ENCODE measurements around the gene OAS3.

OAS3 gene

DNA sequence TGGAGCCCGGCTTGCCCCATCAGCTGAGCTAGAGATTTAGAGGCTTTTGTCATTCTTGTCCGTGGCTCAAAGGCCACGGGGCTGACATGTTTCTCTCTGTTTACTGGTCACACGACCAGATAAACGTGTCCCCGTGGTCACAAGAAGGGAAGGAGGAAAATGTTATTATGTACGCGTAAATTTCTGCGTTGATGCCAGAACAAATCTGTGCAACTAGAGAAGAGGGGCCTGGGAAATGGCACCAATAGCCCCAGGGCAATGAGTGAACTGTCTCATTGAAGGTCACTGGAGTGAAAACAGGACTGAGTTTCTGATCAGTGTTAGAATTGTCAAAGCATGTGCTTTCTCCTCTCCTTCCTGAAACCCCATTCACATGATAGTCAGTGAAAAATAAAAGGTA, 65.4 kb downstream of the OAS3 start:
- no peak for FAIRE-seq
- TF ChIP-seq, protein P1, sequence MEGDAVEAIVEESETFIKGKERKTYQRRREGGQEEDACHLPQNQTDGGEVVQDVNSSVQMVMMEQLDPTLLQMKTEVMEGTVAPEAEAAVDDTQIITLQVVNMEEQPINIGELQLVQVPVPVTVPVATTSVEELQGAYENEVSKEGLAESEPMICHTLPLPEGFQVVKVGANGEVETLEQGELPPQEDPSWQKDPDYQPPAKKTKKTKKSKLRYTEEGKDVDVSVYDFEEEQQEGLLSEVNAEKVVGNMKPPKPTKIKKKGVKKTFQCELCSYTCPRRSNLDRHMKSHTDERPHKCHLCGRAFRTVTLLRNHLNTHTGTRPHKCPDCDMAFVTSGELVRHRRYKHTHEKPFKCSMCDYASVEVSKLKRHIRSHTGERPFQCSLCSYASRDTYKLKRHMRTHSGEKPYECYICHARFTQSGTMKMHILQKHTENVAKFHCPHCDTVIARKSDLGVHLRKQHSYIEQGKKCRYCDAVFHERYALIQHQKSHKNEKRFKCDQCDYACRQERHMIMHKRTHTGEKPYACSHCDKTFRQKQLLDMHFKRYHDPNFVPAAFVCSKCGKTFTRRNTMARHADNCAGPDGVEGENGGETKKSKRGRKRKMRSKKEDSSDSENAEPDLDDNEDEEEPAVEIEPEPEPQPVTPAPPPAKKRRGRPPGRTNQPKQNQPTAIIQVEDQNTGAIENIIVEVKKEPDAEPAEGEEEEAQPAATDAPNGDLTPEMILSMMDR (IDR thresholded peaks at IDR 0.05; ENCODE audit: insufficient read depth, missing control alignments): no peak
- DNase-seq (ENCODE audit: insufficient read length, low spot score): no peak

DNA sequence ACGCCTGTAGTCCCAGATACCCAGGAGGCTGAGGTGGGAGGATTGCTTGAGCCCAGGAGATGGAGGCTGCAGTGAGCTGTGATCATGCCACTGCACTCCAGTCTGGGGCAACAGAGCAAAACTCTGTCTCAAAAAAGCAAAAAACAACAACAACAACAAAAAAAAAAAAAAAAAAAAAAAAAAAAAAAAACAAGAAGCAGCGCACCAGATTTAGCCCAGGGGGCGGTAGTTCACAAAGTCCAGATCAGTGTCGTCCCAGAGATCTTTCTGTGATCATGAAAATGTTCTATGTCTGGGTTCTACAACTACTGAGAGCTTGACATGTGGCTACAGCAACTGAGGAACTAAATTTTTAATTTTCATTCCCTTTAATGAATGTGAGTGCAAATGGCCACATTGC, 67.5 kb downstream of the OAS3 start:
- DNase-seq (ENCODE audit: insufficient read length, low spot score) (no peak), FAIRE-seq (no peak)
- TF ChIP-seq, protein P1 (IDR thresholded peaks at IDR 0.05; ENCODE audit: insufficient read depth, missing control alignments): peak; percentile 29

DNA sequence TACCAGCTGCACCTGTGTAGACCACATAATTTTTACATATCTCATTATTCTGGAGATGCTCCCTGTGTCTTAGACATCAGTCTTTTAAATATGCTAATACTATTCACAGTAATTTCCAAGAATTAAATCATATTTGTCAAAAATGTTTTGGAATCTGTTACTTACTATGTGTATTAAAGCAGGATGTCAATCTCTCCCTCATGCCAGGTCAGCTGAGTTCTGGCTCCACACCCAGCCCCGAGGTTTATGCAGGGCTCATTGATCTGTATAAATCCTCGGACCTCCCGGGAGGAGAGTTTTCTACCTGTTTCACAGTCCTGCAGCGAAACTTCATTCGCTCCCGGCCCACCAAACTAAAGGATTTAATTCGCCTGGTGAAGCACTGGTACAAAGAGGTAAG, 67.9 kb downstream of the OAS3 start:
- TF ChIP-seq, protein P1 (IDR thresholded peaks at IDR 0.05; ENCODE audit: insufficient read depth, missing control alignments): no peak
- no peak for FAIRE-seq
- DNase-seq (ENCODE audit: insufficient read length, low spot score): no peak

DNA sequence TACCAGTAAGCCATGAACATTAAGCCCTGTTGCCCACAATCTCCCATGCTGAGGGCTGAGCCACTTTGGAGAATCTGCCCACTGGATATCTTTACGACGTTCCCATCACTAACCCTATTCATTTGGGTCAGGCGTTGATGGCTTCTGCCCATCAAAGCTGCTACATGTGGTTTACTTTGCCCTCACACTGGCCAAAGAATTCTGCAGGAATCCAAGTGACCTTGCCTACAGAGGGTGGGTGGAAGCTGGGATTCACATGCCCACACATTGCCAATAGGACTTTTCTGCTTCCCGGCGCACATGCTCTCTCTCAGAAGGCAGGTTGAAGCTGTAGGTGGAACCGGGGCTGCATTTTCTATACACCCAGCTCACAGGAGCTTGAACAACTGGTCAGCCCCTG, 68.4 kb downstream of the OAS3 start:
- DNase-seq (ENCODE audit: insufficient read length, low spot score) (no peak), FAIRE-seq (no peak)
- TF ChIP-seq, protein P1 (IDR thresholded peaks at IDR 0.05; ENCODE audit: insufficient read depth, missing control alignments): no peak

DNA sequence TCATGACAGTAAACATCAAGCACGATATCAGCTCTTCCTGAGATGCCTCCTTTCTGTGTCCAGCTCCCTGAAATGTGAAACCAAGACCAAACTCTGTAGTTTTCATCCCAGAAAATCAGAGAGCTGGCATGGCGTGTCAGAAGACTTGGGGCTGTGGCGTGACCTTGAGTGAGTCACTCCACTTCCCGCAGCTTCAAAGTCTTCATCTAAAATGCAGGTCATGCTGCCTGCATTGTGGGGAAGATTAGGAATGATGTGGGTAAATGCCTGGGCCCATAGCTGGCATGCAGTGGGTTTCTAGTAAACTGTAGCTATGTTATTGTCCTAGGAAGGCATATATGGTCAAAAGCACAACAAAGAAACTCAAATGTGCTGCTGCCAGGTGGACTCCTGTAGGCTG, 68.9 kb downstream of the OAS3 start:
- FAIRE-seq (no peak), DNase-seq (ENCODE audit: insufficient read length, low spot score) (no peak)
- TF ChIP-seq, protein P1 (IDR thresholded peaks at IDR 0.05; ENCODE audit: insufficient read depth, missing control alignments): no peak

DNA sequence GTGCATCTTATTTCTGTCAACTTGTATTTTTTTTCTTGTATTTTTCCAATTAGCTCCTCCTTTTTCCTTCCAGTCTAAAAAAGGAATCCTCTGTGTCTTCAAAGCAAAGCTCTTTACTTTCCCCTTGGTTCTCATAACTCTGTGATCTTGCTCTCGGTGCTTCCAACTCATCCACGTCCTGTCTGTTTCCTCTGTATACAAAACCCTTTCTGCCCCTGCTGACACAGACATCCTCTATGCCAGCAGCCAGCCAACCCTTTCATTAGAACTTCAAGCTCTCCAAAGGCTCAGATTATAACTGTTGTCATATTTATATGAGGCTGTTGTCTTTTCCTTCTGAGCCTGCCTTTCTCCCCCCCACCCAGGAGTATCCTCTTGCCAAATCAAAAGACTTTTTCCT, 72.4 kb downstream of the OAS3 start:
- FAIRE-seq (no peak), DNase-seq (ENCODE audit: insufficient read length, low spot score) (no peak)
- TF ChIP-seq, protein P1 (IDR thresholded peaks at IDR 0.05; ENCODE audit: insufficient read depth, missing control alignments): no peak

DNA sequence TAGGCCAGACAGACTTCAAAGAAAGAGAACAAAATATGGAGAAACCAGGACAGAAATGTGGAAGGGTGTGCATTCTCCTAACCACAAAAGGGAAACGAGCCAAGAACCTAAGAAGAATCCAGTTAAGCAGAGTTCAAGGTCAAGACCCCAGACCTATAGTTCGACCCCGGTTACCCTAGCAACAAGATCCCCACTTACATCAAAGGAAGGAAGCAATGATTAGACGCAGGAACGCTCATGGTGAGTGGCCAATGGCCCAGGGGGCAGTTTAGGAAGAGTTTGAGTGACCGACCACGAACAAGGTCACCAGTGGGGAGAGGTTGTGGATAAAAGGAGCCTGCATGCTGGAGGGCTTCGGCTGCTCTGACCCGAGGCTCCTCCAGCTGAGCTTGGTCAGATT, 76.3 kb downstream of the OAS3 start:
- TF ChIP-seq, protein P1 (IDR thresholded peaks at IDR 0.05; ENCODE audit: insufficient read depth, missing control alignments): no peak
- no peak for DNase-seq (ENCODE audit: insufficient read length, low spot score)
- FAIRE-seq: no peak
